HepG2 (cell line): ENCODE measurements around the gene NCR3LG1. TPM values are rescaled to one million over a fixed set of nuclear protein-coding genes. Genes with fewer than 3 reads are reported as not detected.

ENCODE experiments used
- ATAD3A ChIP-seq: sonication (generic); formaldehyde crosslinking; IDR thresholded peaks from 2 replicates; pipeline ENCODE4 v1.4.0; 2020; ENCODE audit warnings: missing genetic modification reagents
- E2F2 ChIP-seq: sonication (generic); formaldehyde crosslinking; IDR thresholded peaks from 2 replicates; pipeline ENCODE4 v1.4.0; 2020; ENCODE audit warnings: missing genetic modification reagents, borderline replicate concordance
- EED ChIP-seq: sonication (generic); formaldehyde crosslinking; IDR thresholded peaks from 2 replicates; pipeline ENCODE4 v1.5.0; 2020; ENCODE audit warnings: mild to moderate bottlenecking, missing genetic modification reagents
- FOSL2 ChIP-seq: sonication (generic); formaldehyde crosslinking; IDR thresholded peaks from 2 replicates; pipeline ENCODE4 v1.4.0; 2020; ENCODE audit warnings: missing genetic modification reagents
- FOXC1 ChIP-seq: sonication (generic); formaldehyde crosslinking; IDR thresholded peaks from 2 replicates; pipeline ENCODE4 v1.8.0; 2022; ENCODE audit warnings: mild to moderate bottlenecking, missing genetic modification reagents, borderline replicate concordance
- IRF2 ChIP-seq: IDR thresholded peaks from 2 replicates; pipeline ENCODE4 v1.6.1; 2018; ENCODE audit warnings: missing genetic modification reagents, missing compliant biosample characterization
- MAZ ChIP-seq, 2 experiments: sonication (generic) in 1 of 2; formaldehyde crosslinking in 1 of 2; IDR thresholded peaks; 2 replicates each; pipeline versions ENCODE4 v1.5.0 to v1.6.1; 2012 to 2020; ENCODE audit warnings: low read depth in 2 of 2, mild to moderate bottlenecking in 2 of 2, borderline replicate concordance in 1 of 2, improper control_type of control experiment in 1 of 2, low read length in 1 of 2, missing genetic modification reagents in 1 of 2, moderate library complexity in 1 of 2
- NFRKB ChIP-seq: fragments of 450-650 bp; IDR thresholded peaks from 2 replicates; pipeline ENCODE4 v1.6.1; 2017
- RXRA ChIP-seq: sonication (generic); formaldehyde crosslinking; IDR thresholded peaks from 2 replicates; pipeline ENCODE4 v1.5.1; 2020; ENCODE audit warnings: missing genetic modification reagents
- SRSF1 ChIP-seq: fragments of 200-400 bp; formaldehyde crosslinking; optimal IDR thresholded peaks from 2 replicates; pipeline ENCODE3; 2017; ENCODE audit warnings: mild to moderate bottlenecking, low read depth, low read length, moderate library complexity
- ZBTB39 ChIP-seq: sonication (generic); formaldehyde crosslinking; IDR thresholded peaks from 2 replicates; pipeline ENCODE4 v1.5.0; 2020; ENCODE audit warnings: missing genetic modification reagents
- ZNF512B ChIP-seq: sonication (generic); formaldehyde crosslinking; IDR thresholded peaks from 2 replicates; pipeline ENCODE4 v1.5.1; 2020; ENCODE audit warnings: missing genetic modification reagents, mild to moderate bottlenecking, borderline replicate concordance
- ZNF737 ChIP-seq: sonication (generic); formaldehyde crosslinking; IDR thresholded peaks from 2 replicates; pipeline ENCODE4 v1.5.0; 2020; ENCODE audit warnings: missing genetic modification reagents, mild to moderate bottlenecking, borderline replicate concordance
- polyA plus RNA-seq, 8 experiments: library from polyadenylated mRNA; depleted of rRNA in 3 of 8; stranded (reverse) in 7 of 8; unstranded in 1 of 8; fragments of >200 nt; fragmentation: Illumina TruSeq in 4 of 8; extraction: Trizol in 4 of 8; gene quantifications; 2 replicates each; pipeline versions ENCODE4 v1.2.1 to v1.2.3, GENCODE V29; 2011 to 2016; ENCODE audit warnings: low read depth in 4 of 8, missing spikeins in 1 of 8, mixed read lengths in 1 of 8; ENCODE audit not compliant: insufficient read depth in 1 of 8
- total RNA-seq, 5 experiments: library from RNA; depleted of rRNA; stranded (reverse); fragments of >200 nt; fragmentation: Illumina TruSeq; extraction: Trizol; gene quantifications; 2 replicates each; pipeline ENCODE4 v1.2.3, GENCODE V29; 2016; ENCODE audit warnings: low read depth in 1 of 5
- TF ChIP-seq, protein P1 (sequence below): sonication (generic); formaldehyde crosslinking; IDR thresholded peaks from 2 replicates; pipeline ENCODE4 v1.8.1; 2023; ENCODE audit warnings: mild to moderate bottlenecking, missing genetic modification reagents
- TF ChIP-seq, protein P2 (sequence below): sonication (generic); formaldehyde crosslinking; IDR thresholded peaks from 2 replicates; pipeline ENCODE4 v1.4.0; 2020; ENCODE audit warnings: missing genetic modification reagents

NCR3LG1 gene
- total and polyA plus RNA-seq, 2 of the 13 experiments (the other 11 are each of a cell fraction or from before 2014, with no cell fraction given): 16.1 to 25.1 TPM

DNA sequence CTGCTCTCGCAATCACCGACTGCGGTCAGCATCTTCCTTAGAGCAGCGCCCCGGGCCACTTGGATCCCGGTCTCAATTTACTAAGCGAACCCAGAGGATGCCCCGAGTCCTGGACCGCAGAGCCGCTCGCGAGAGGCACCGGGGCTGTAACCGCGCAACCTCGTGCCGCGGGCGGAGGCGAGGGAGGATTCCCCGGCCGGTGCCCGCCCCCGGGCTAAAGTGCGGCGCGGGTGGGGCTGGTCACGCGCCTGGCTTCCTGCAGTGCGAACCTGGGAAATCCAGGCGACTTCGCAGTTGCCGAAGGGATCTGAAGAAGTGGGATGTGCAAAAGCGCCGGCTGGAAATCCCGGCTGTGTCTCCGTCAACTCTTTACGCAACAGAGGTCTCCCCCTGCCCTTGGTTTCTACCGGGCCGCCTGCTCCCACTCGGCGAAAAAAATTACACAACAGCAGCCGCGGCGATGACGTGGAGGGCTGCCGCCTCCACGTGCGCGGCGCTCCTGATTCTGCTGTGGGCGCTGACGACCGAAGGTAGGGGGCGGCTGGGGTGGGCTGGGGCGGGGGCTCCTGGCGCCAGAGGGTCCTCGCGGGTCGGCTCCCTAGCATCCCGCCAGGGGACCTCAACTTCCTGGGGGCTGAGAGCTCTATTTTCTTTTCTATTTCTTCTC is at the start of gene NCR3LG1 (continued):
- TF ChIP-seq SRSF1: peak; percentile 48
- TF ChIP-seq ZNF512B (CRISPR knock-in tag): no peak; the same call in 1 of the 2 replicates
- no peak for TF ChIP-seq ATAD3A (CRISPR knock-in tag)
- TF ChIP-seq, protein P1, sequence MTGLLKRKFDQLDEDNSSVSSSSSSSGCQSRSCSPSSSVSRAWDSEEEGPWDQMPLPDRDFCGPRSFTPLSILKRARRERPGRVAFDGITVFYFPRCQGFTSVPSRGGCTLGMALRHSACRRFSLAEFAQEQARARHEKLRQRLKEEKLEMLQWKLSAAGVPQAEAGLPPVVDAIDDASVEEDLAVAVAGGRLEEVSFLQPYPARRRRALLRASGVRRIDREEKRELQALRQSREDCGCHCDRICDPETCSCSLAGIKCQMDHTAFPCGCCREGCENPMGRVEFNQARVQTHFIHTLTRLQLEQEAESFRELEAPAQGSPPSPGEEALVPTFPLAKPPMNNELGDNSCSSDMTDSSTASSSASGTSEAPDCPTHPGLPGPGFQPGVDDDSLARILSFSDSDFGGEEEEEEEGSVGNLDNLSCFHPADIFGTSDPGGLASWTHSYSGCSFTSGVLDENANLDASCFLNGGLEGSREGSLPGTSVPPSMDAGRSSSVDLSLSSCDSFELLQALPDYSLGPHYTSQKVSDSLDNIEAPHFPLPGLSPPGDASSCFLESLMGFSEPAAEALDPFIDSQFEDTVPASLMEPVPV: peak; percentile 55; the same call in 1 of the 2 replicates
- TF ChIP-seq MAZ (IDR thresholded peaks at IDR 0.05; ENCODE audit: borderline replicate concordance, low read depth, low read length): 0 out of 2 replicates have a peak, but pooled peaks have one; percentile 15
- peak; percentile 77 for TF ChIP-seq MAZ (CRISPR knock-in tag; IDR thresholded peaks at IDR 0.05; ENCODE audit: low read depth)
- TF ChIP-seq FOSL2 (CRISPR knock-in tag): no peak
- no peak for TF ChIP-seq NFRKB
- TF ChIP-seq E2F2 (CRISPR knock-in tag): peak; percentile 68; the same call in 1 of the 2 replicates
- TF ChIP-seq IRF2 (CRISPR knock-in tag): 0 out of 2 replicates have a peak, but pooled peaks have one; percentile 14
- TF ChIP-seq, protein P2, sequence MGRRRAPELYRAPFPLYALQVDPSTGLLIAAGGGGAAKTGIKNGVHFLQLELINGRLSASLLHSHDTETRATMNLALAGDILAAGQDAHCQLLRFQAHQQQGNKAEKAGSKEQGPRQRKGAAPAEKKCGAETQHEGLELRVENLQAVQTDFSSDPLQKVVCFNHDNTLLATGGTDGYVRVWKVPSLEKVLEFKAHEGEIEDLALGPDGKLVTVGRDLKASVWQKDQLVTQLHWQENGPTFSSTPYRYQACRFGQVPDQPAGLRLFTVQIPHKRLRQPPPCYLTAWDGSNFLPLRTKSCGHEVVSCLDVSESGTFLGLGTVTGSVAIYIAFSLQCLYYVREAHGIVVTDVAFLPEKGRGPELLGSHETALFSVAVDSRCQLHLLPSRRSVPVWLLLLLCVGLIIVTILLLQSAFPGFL (CRISPR knock-in tag): no peak
- TF ChIP-seq ZBTB39 (CRISPR knock-in tag): no peak
- TF ChIP-seq ZNF737 (CRISPR knock-in tag): 0 out of 2 replicates have a peak, but pooled peaks have one; percentile 71
- no peak for TF ChIP-seq FOXC1
- TF ChIP-seq RXRA (CRISPR knock-in tag): peak; percentile 56
- peak; percentile 67; the same call in 1 of the 2 replicates for TF ChIP-seq EED (CRISPR knock-in tag)
